Erythroblast (primary cell): ENCODE measurements around the gene CCNT1.

Source experiments
- DNase-seq, 2 experiments: peaks; one replicate each; lab custom pipeline; 2025; lab: John Stamatoyannopoulos, UW
- GATA1 ChIP-seq: IDR thresholded peaks from 2 replicates; pipeline ENCODE4 v1.6.1; 2011; ENCODE audit warnings: low read depth, mild to moderate bottlenecking, control low read depth, low read length, moderate library complexity
- POLR2A ChIP-seq: IDR thresholded peaks from 2 replicates; pipeline ENCODE4 v1.6.1; 2011; ENCODE audit warnings: mild to moderate bottlenecking, low read length

CCNT1 gene

DNA sequence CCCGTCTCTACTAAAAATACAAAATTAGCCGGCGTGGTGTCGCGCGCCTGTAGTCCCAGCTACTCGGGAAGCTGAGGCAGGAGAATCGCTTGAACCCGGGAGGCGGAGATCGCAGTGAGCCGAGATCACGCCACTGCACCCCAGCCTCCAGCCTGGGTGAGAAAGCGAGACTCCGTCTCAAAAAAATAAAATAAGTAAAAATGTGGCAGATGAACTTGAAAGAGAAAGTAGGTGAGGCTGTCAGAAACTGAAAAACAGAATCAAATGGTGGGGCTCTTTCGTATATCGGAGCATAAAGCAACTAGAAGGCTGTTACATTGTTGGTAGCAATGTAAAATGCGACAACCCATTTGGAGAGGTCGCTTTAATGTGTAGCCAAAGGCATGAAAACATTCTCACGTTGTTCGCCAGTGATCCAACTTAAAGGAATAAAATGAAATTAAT, 767 bp upstream of the CCNT1 start:
- DNase-seq = peak in 1 of 2 experiments; percentile 61
- no peak for TF ChIP-seq POLR2A
- TF ChIP-seq GATA1 = no peak

DNA sequence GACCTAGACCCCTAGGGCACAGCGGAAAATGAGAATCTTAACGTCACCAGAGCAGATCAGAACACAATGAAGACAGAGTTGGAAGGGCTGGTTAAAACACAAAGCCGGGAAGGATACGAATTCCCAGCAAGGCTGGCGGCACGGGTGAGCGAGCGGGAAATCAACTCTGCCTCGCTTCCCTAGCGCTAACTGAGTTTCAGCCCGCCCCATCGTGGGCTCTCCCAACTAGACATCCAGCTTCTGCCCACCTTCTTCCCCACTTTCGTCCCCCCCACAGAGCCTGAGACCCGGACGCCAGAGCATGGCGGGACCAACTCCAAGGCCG, 377 bp downstream of the CCNT1 start:
- TF ChIP-seq POLR2A (no peak), GATA1 (no peak)
- no peak for DNase-seq

DNA sequence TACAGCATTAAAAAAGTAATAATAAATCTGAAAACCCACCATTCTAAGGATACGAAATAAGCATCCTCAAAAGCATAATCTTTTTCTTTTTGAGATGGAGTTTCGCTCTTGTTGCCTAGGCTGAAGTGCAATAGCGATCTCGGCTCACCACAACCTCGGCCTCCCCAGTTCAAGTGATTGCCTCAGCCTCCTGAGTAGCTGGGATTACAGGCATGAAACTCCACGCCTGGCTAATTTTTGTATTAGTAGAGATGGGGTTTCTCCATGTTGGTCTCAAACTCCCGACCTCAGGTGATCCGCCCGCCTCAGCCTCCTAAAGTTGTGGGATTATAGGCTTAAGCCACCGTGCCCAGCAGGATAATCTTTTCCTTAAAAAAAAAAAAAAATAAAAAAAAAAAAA, 4.3 kb downstream of the CCNT1 start:
- TF ChIP-seq GATA1 (no peak), POLR2A (no peak)
- DNase-seq = no peak

DNA sequence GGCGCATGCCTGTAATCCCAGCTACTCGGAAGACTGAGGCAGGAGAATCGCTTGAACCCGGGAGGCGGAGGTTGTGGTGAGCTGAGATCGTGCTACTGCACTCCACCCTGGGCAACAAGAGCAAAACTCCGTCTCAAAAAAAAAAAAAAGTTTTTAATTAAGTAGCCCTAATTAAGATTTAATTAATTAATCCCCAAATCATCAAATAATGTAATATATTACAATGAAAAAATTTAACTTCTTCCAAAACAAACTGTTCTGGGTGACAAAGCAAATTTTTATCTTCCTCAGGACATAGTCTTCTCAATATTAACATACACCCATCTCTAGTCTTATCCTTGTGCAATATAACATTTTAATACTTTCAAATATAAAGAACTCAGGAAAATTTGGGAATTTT, 17.7 kb downstream of the CCNT1 start:
- peak; percentile 41 to 42 for DNase-seq

DNA sequence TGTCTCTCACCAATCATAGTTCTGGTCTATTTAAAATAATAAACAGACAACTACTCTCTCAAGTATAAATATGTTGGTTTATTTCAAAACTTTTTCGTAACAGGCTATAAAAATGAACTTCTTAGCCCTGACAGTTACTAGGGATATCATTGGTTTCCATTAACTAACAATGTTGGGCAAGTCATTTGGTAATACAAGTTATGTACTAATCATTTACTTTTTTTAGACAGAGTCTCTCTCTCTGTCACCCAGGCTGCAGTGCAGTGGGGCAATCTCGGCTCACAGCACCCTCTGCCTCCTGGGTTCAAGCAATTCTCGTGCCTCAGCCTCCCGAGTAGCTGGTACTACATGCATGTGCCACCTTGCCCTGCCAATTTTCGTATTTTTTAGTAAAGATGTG, 19.9 kb downstream of the CCNT1 start:
- TF ChIP-seq POLR2A = no peak
- TF ChIP-seq GATA1 = no peak
- no peak for DNase-seq

DNA sequence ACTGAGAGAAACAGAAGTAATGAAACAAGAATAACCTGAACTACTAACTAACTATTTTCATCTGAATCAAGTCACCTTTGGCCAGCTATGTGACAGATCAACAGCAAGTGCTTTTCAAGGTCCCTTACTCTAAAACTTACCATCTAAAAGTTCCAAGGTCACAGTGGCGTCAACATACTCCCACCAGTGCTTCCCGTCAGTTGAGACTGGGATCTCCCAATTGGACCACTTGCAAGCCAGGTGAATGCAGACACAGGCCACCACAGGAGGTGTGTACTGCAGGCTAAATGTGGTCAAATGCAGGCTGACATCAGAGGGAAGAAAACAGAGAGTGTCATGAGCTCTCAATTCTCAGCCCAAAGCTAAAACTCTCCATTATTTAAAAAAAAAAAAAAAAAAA, 20.6 kb downstream of the CCNT1 start:
- TF ChIP-seq GATA1 (no peak), POLR2A (no peak)
- DNase-seq = no peak

DNA sequence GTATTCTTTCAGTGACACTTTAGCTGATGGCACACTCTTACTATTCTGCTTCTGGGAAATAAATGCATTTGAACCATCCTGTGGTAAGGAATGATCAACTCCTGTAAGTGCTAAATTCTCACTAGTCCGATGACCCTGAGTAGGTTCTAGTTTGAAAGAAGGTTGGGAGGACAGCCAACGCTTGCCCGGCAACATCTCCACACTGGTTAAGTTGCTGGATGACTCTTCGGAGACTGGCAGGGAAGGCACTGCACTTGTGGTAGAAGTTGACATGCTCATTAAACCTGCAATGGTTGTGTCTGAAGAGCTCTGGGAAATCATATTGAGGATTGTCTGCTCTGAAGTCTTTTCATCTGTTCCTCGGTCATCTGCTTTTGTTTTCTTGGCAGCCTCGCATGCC, 22.5 kb downstream of the CCNT1 start:
- TF ChIP-seq POLR2A = no peak
- TF ChIP-seq GATA1 = no peak
- no peak for DNase-seq

DNA sequence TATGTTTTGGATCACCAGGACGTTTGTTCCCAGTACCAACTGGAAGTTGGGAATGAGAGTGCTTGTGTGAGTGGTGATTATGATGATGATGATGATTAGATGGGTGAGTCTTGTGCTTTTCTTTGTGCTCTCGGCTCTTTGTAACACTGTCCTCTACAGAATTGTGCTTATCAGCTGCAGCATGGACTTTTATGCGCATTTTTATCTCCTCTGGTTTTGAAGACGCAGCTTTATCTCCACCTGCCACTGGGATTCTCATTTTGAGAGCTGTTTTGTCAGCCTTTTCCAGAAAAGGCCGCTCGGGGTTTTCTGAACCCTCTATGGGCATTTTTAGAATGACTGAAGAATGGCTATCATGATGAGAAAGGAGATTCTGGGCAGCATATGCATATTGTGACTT, 22.9 kb downstream of the CCNT1 start:
- peak; percentile 64 for TF ChIP-seq GATA1
- no peak for TF ChIP-seq POLR2A
- DNase-seq = peak; percentile 68 to 92

DNA sequence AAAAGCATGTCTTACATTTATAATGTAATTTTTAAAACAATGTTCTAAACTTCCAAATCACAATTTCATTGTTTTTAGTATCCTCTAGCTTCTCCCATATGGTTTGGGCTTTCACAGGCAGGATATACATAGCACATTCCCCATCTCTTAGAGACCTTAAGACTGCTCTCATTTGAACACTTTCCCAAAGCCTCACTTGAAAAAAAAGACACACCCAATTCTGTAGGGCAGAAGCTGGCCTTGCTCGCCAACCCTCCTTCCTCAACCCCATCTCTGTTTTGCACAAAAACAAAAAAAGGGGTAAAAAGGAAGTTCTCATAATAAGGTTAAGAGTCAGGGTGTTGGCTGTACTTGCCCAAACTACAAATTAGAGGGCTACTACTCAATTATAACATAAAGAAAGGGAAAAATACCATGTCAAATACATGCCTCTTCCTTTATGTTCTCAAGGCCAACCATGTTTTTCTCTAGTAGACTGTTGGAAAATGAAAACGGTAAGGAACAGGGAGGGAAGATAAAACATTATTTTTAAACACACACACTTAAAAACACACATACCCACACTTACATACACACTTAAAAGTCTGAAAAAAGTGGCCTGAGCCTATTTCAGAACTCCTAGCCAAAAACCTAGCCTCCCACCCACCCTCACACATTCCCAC, 24.6 kb downstream of the CCNT1 start:
- TF ChIP-seq GATA1 (no peak), POLR2A (no peak)

DNA sequence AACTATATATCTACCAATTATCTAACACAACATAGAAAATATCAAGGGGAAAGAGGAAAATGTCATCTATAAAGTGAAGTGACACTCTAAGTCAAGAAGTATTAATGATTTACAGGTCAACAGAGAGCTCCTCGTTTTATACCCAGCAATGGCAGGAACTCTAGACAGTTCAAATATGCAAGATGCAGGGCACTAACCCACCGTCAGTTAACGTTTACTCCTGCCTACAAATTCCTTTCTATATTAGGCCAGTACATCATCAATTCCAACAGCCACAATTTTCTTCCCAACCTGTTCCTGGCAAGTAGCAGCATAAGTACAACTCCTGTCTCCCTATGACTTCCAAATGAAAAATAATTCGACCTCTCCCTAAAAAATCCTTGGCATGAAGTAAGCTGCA, 25.5 kb downstream of the CCNT1 start:
- no peak for TF ChIP-seq GATA1
- no peak for TF ChIP-seq POLR2A

More for the DNA sequence above, 24.6 kb downstream of the CCNT1 start:
- DNase-seq = no peak

DNA sequence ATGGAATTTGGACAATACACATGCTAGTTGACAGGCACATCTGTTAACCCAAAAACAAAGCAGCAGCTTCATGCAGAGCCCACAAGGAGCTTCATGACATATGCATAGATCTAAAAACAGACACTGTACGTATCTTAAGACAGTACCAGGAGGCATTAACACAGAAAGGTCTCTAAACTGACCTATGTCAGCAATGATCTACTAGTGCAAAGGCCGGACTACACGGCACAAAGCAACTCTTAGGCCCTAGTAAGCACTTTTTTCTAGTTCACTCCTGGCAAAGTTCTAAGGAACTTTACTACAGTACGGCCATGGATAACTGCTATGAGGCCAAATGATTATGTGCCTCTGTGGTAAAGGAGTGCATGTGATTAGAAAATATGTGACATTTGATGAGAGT, 26.1 kb downstream of the CCNT1 start:
- no peak for DNase-seq
- TF ChIP-seq POLR2A (no peak), GATA1 (no peak)

More for the DNA sequence above, 25.5 kb downstream of the CCNT1 start:
- DNase-seq = no peak

DNA sequence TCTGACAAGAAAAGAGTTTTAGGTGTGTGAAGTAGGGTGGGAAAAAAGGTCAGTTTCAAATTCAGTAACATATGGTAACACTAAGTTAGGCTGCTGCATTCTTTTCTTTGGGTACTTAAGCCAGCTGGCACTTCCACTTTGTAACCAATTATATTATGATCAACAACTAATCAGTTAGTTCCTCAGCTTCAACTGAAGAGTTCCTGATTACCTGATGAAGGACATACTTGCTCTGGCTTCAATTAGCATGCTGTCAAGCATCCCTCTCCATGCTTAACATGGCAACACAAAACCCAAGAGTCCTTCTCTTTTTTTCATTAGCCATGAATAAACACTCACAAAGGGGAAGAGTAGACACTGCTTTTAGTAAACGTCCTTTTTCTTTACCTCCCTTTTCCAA, 27.7 kb downstream of the CCNT1 start:
- DNase-seq = no peak
- TF ChIP-seq POLR2A (no peak), GATA1 (no peak)

DNA sequence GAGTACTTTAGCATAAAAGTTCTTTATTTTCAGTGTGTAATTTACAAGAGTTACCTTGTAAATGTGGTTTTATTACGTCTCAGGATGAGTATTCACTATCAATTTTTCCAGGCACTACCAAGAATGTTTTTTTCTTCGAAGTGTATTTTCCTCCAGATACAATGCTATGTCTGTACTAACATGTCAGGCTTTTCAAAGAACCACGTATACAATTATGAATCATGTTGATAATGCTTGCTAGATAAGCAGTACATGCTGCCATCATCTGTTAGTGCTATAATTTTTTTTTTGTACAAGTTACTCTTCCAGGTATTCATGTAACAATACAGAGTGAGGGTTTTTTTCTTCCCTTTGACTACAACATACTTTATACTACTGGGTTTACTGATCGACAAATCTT, 28.9 kb downstream of the CCNT1 start:
- DNase-seq = peak; percentile 19 to 52
- no peak for TF ChIP-seq GATA1
- no peak for TF ChIP-seq POLR2A

DNA sequence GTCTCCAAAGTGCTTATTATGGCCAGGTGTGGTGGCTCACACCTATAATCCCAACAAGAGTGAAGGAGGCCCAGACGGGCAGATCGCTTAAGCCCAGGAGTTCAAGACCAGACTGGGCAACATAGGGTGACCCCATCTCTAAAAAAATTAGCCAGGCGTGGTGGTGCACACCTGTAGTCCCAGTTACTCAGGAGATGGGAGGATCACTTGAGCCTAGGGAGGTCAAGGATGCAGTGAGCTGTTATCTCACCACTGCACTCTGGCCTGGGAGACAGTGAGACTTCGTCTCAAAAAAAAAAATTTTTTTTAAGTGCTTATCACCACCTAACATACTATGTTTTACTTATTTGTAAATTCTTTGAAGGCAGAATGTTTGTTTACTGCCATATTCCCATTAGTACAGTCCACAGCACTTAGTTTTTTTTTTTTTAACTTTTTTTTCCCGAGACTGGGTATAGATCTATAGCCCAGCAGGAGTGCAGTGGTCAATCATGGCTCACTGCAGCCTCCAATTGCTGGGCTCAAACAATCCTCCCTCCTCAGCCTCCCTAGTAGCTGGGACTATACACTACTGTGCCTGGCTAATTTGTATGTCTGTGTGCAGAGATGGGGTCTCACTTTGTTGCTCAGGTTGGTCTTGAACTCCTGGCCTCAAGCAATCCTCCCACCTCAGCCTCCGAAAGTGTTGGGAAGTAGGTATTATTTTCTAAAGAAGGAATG, 29.7 kb downstream of the CCNT1 start:
- TF ChIP-seq POLR2A (no peak), GATA1 (no peak)
- DNase-seq = peak; percentile 24 to 70

DNA sequence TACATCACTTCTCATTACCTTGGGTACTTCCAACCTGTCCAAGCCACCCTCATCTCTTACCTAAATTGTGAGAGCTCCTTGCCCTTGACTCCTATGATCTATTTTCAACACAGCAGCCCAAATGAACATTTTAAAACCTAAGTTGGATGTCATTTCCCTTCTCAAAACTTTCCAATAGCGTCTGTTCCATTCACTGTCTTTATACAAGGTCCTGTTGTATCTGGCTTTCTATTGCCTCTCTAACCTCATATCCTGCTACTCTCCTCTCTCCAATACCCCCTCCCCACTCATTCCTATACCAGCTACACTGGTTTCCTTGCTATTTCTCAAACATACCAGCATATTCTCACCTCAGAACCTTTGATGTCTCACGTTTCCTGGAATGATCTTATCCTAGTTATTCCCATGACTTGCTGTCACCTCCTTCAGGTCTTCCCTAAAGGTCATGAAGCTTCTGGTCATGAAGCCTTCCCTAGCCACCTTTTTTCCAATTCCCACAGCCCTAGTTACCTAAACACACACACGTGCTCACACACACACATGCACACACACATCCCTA, 30.4 kb downstream of the CCNT1 start:
- no peak for DNase-seq
- TF ChIP-seq POLR2A = no peak
- no peak for TF ChIP-seq GATA1
